CD4-positive, CD25-positive, alpha-beta regulatory T cell (primary cell): Measurements from ENCODE around the gene NUP93. TPM values are rescaled to one million over a fixed set of nuclear protein-coding genes. Genes with fewer than 3 reads are reported as not detected.

Experiments used
- ATAC-seq, 2 donors: fragments of 150-1000 bp; cut with Tn5 transposase; one replicate each; pipeline ENCODE4 v1.10.0; 2021; ENCODE audit warnings: low read depth in 2 of 2, moderate number of reproducible peaks in 2 of 2, moderate library complexity in 1 of 2
- DNase-seq, 3 donors: peaks; one replicate each; pipeline versions ENCODE4 v3.0.0 to v3.0.0-alpha.2; 2012 to 2022; ENCODE audit warnings: mixed read lengths in 1 of 3
- H3K27ac ChIP-seq: one replicate; pipeline ENCODE4 v1.7.0; 2013; ENCODE audit warnings: mild to moderate bottlenecking, low read length; ENCODE audit not compliant: insufficient read depth, poor library complexity, severe bottlenecking
- H3K27me3 ChIP-seq: one replicate; pipeline ENCODE4 v1.7.0; 2013; ENCODE audit warnings: low read length; ENCODE audit not compliant: control insufficient read depth, insufficient read depth
- H3K36me3 ChIP-seq: one replicate; pipeline ENCODE4 v1.7.0; 2013; ENCODE audit warnings: mild to moderate bottlenecking, low read length, moderate library complexity; ENCODE audit not compliant: control insufficient read depth, insufficient read depth
- H3K4me1 ChIP-seq: 2 replicates; pipeline ENCODE4 v1.7.0; 2013; ENCODE audit warnings: mild to moderate bottlenecking, low read length; ENCODE audit not compliant: insufficient read depth, control insufficient read depth, poor library complexity, severe bottlenecking
- H3K4me3 ChIP-seq: one replicate; pipeline ENCODE4 v1.7.0; 2013; ENCODE audit warnings: low read depth, mild to moderate bottlenecking, low read length, moderate library complexity
- H3K9me3 ChIP-seq, 2 experiments: 1 replicate in 1 of 2; 2 replicates in 1 of 2; pipeline ENCODE4 v1.7.0; 2013; ENCODE audit warnings: low read length in 2 of 2, mild to moderate bottlenecking in 1 of 2, moderate library complexity in 1 of 2; ENCODE audit not compliant: control insufficient read depth in 2 of 2
- H3K27ac Mint-ChIP-seq, 3 donors: one replicate each; pipeline ENCODE4 v1.8.0; 2020 to 2022; ENCODE audit warnings: mild to moderate bottlenecking in 3 of 3, mixed read lengths in 3 of 3, moderate library complexity in 2 of 3
- H3K27me3 Mint-ChIP-seq: one replicate; pipeline ENCODE4 v1.8.0; 2022; ENCODE audit warnings: mild to moderate bottlenecking, mixed read lengths
- H3K36me3 Mint-ChIP-seq: one replicate; pipeline ENCODE4 v1.8.0; 2020; ENCODE audit warnings: mixed read lengths
- H3K4me1 Mint-ChIP-seq, 4 donors: one replicate each; pipeline ENCODE4 v1.8.0; 2020 to 2022; ENCODE audit warnings: mixed read lengths in 4 of 4, mild to moderate bottlenecking in 1 of 4
- H3K4me3 Mint-ChIP-seq, 4 donors: one replicate each; pipeline ENCODE4 v1.8.0; 2020 to 2022; ENCODE audit warnings: mild to moderate bottlenecking in 4 of 4, mixed read lengths in 4 of 4, moderate library complexity in 3 of 4
- H3K9me3 Mint-ChIP-seq, 7 donors: one replicate each; pipeline ENCODE4 v1.8.0; 2020 to 2022; ENCODE audit warnings: mixed read lengths in 7 of 7, mild to moderate bottlenecking in 3 of 7, moderate library complexity in 2 of 7
- polyA plus RNA-seq, 4 donors: library from polyadenylated mRNA; unstranded; fragments of 300-500 nt; fragmentation: Illumina TruSeq; gene quantifications; one replicate each; pipeline ENCODE4 v1.2.3, GENCODE V29; 2021
- total RNA-seq: library from RNA; stranded (reverse); gene quantifications from one replicate; pipeline ENCODE4 v1.2.3, GENCODE V29; 2022

NUP93 gene
- total and polyA plus RNA-seq, 5 donors from 2014 or later, result 55.0 to 92.7 (median 77.8) TPM

- no peak overlapping the region for H3K27ac Mint-ChIP-seq
- H3K4me1 ChIP-seq, result no peaks in the 10 kb centered on the region
- H3K4me3 Mint-ChIP-seq, result no peak overlapping the region
- no peaks in the 10 kb centered on the region for H3K27me3 ChIP-seq
- no peak overlapping the region for H3K27ac ChIP-seq
- H3K4me3 ChIP-seq, result no peak overlapping the region
- H3K9me3 Mint-ChIP-seq, result no peaks in the 10 kb centered on the region
- no peaks in the 10 kb centered on the region for H3K4me1 Mint-ChIP-seq
- ATAC-seq, result no peak
- no peak for DNase-seq
- H3K9me3 ChIP-seq, result no peaks in the 10 kb centered on the region
- no peaks in the 10 kb centered on the region for H3K36me3 Mint-ChIP-seq
- no peaks in the 10 kb centered on the region for H3K27me3 Mint-ChIP-seq
- no peaks in the 10 kb centered on the region for H3K36me3 ChIP-seq
Observed at GRCh38 chr16:56877486-56878182, 147.7 kb downstream of the NUP93 start.

GRCh38 chr16:56878282-56878854, 148.4 kb downstream of the NUP93 start:
- Histone ChIP-seq H3K4me1 (no peaks in the 10 kb centered on the region), H3K4me3 (no peak overlapping the region), H3K27ac (no peak overlapping the region), H3K9me3 (no peaks in the 10 kb centered on the region), H3K36me3 (no peaks in the 10 kb centered on the region), H3K27me3 (no peaks in the 10 kb centered on the region)
- no peaks in the 10 kb centered on the region for H3K9me3 Mint-ChIP-seq
- no peak for DNase-seq
- H3K4me3 Mint-ChIP-seq, result no peak overlapping the region
- no peak overlapping the region for H3K27ac Mint-ChIP-seq
- no peaks in the 10 kb centered on the region for H3K4me1 Mint-ChIP-seq
- no peak for ATAC-seq
- H3K27me3 Mint-ChIP-seq, result no peaks in the 10 kb centered on the region
- H3K36me3 Mint-ChIP-seq, result no peaks in the 10 kb centered on the region

GRCh38 chr16:56879276-56879675, 149.3 kb downstream of the NUP93 start:
- Histone ChIP-seq H3K36me3 (no peaks in the 10 kb centered on the region), H3K27ac (no peak overlapping the region), H3K9me3 (no peaks in the 10 kb centered on the region), H3K4me1 (no peaks in the 10 kb centered on the region), H3K4me3 (no peak overlapping the region), H3K27me3 (no peaks in the 10 kb centered on the region)
- Mint-ChIP-seq H3K4me3 (no peak overlapping the region), H3K27me3 (no peaks in the 10 kb centered on the region), H3K36me3 (no peaks in the 10 kb centered on the region), H3K27ac (no peak overlapping the region), H3K4me1 (no peaks in the 10 kb centered on the region), H3K9me3 (no peaks in the 10 kb centered on the region)
- DNase-seq (no peak), ATAC-seq (no peak)

- no peaks in the 10 kb centered on the region for H3K36me3 Mint-ChIP-seq
- H3K9me3 ChIP-seq, result no peaks in the 10 kb centered on the region
- H3K4me3 ChIP-seq, result no peak overlapping the region
- H3K27me3 Mint-ChIP-seq, result no peaks in the 10 kb centered on the region
- H3K27me3 ChIP-seq, result no peaks in the 10 kb centered on the region
- no peak for DNase-seq
- no peak overlapping the region for H3K27ac ChIP-seq
- H3K36me3 ChIP-seq, result no peaks in the 10 kb centered on the region
- H3K9me3 Mint-ChIP-seq, result no peaks in the 10 kb centered on the region
- no peaks in the 10 kb centered on the region for H3K4me1 Mint-ChIP-seq
- H3K4me1 ChIP-seq, result no peaks in the 10 kb centered on the region
- no peak for ATAC-seq
- H3K27ac Mint-ChIP-seq, result no peak overlapping the region
- no peak overlapping the region for H3K4me3 Mint-ChIP-seq
Observed at GRCh38 chr16:56880176-56880575, 150.2 kb downstream of the NUP93 start.

- no peak overlapping the region for H3K4me3 ChIP-seq
- H3K9me3 ChIP-seq, result no peaks in the 10 kb centered on the region
- DNase-seq (no peak), ATAC-seq (no peak)
- Mint-ChIP-seq H3K27ac (no peak overlapping the region), H3K4me3 (no peak overlapping the region), H3K36me3 (no peaks in the 10 kb centered on the region), H3K9me3 (no peaks in the 10 kb centered on the region), H3K4me1 (no peaks in the 10 kb centered on the region), H3K27me3 (no peaks in the 10 kb centered on the region)
- H3K4me1 ChIP-seq, result no peaks in the 10 kb centered on the region
- no peak overlapping the region for H3K27ac ChIP-seq
- no peaks in the 10 kb centered on the region for H3K27me3 ChIP-seq
- no peaks in the 10 kb centered on the region for H3K36me3 ChIP-seq
Observed at GRCh38 chr16:56880685-56881084, 150.8 kb downstream of the NUP93 start.

- Histone ChIP-seq H3K9me3 (no peaks in the 10 kb centered on the region), H3K27me3 (no peaks in the 10 kb centered on the region), H3K4me1 (no peaks in the 10 kb centered on the region), H3K36me3 (no peaks in the 10 kb centered on the region), H3K4me3 (no peak overlapping the region), H3K27ac (no peak overlapping the region)
- Mint-ChIP-seq H3K36me3 (no peaks in the 10 kb centered on the region), H3K9me3 (no peaks in the 10 kb centered on the region), H3K4me3 (no peak overlapping the region), H3K27me3 (no peaks in the 10 kb centered on the region), H3K27ac (no peak overlapping the region), H3K4me1 (no peaks in the 10 kb centered on the region)
- DNase-seq (no peak), ATAC-seq (no peak)
Observed at GRCh38 chr16:56882077-56882800, 152.3 kb downstream of the NUP93 start.

- ATAC-seq, result no peak
- H3K9me3 ChIP-seq, result no peaks in the 10 kb centered on the region
- H3K4me3 ChIP-seq, result no peak overlapping the region
- H3K27ac ChIP-seq, result no peak overlapping the region
- no peak for DNase-seq
- H3K4me1 ChIP-seq, result no peaks in the 10 kb centered on the region
- no peak overlapping the region for H3K27ac Mint-ChIP-seq
- no peaks in the 10 kb centered on the region for H3K27me3 Mint-ChIP-seq
- no peak overlapping the region for H3K4me3 Mint-ChIP-seq
- H3K9me3 Mint-ChIP-seq, result no peaks in the 10 kb centered on the region
- H3K36me3 Mint-ChIP-seq, result no peaks in the 10 kb centered on the region
- H3K27me3 ChIP-seq, result no peaks in the 10 kb centered on the region
- H3K36me3 ChIP-seq, result no peaks in the 10 kb centered on the region
- no peaks in the 10 kb centered on the region for H3K4me1 Mint-ChIP-seq
Observed at GRCh38 chr16:56883586-56883985, 153.7 kb downstream of the NUP93 start.
